ENCODE results near the gene STXBP1.

DNA sequence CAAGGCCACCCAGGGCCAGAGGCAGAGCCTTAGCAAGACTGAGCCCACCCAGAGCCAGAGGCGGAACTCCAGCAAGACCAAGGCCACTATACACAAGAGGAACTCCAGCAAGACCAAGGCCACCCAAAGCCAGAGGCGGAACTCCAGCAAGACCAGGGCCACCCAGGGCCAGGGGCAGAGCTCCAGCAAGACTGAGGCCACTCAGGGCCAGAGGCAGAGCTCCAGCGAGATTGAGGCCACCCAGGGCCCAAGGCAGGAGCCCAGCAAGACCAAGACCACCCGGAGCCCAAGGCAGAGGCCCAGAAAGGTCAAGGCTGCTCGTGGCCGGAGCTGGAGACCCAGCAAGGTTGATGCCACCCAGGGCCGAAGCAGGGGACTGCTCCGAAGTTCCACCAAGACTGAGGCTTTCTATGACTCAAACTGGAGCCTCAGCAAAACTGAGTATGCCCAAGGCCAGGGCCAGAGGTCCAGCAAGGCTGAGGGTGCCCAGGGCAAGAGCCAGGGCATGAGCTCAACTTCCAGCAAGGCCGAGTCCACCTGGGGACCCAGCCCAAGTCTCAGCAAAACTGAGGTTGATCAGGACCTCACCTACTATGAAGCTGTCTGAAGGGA lies 118.8 kb downstream of the STXBP1 start:
- no peak for TF ChIP-seq POLR2A (IDR thresholded peaks at IDR 0.05)
- TF ChIP-seq, protein P1, sequence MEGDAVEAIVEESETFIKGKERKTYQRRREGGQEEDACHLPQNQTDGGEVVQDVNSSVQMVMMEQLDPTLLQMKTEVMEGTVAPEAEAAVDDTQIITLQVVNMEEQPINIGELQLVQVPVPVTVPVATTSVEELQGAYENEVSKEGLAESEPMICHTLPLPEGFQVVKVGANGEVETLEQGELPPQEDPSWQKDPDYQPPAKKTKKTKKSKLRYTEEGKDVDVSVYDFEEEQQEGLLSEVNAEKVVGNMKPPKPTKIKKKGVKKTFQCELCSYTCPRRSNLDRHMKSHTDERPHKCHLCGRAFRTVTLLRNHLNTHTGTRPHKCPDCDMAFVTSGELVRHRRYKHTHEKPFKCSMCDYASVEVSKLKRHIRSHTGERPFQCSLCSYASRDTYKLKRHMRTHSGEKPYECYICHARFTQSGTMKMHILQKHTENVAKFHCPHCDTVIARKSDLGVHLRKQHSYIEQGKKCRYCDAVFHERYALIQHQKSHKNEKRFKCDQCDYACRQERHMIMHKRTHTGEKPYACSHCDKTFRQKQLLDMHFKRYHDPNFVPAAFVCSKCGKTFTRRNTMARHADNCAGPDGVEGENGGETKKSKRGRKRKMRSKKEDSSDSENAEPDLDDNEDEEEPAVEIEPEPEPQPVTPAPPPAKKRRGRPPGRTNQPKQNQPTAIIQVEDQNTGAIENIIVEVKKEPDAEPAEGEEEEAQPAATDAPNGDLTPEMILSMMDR (IDR thresholded peaks at IDR 0.05) = no peak

Measured in right lobe of liver (tissue), 4 donors.